VCaP (cell line): ENCODE results near the gene ELK3.

Experiments
- H3K27ac ChIP-seq: fragments of 450-650 bp; 2 replicates; pipeline ENCODE4 v1.5.1; 2017
- TF ChIP-seq, protein P1 (sequence below): fragments of 450-650 bp; conservative IDR thresholded peaks from 2 replicates; pipeline ENCODE4 v1.5.1; 2017; ENCODE audit warnings: mild to moderate bottlenecking, moderate library complexity

ELK3 gene

DNA sequence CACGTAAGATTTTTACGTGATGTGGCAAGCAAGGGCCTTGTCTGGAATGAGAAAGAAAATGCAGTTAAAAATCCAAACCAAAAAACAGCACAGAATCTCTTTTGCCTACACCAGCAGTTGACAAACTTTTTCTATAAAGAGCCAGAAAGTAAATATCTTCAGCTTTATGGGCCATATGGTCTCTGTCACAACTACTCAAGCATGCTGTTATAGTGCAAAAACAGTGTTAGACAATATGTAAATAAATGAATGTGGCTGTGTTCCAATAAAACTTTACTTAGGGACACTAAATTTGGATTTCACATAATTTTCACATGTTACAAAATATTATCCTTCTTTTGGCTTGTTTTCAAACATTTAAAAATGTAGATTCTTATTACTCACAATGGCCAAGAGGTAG lies 6.2 kb upstream of the ELK3 start:
- TF ChIP-seq, protein P1, sequence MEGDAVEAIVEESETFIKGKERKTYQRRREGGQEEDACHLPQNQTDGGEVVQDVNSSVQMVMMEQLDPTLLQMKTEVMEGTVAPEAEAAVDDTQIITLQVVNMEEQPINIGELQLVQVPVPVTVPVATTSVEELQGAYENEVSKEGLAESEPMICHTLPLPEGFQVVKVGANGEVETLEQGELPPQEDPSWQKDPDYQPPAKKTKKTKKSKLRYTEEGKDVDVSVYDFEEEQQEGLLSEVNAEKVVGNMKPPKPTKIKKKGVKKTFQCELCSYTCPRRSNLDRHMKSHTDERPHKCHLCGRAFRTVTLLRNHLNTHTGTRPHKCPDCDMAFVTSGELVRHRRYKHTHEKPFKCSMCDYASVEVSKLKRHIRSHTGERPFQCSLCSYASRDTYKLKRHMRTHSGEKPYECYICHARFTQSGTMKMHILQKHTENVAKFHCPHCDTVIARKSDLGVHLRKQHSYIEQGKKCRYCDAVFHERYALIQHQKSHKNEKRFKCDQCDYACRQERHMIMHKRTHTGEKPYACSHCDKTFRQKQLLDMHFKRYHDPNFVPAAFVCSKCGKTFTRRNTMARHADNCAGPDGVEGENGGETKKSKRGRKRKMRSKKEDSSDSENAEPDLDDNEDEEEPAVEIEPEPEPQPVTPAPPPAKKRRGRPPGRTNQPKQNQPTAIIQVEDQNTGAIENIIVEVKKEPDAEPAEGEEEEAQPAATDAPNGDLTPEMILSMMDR = no peak
- peak overlapping the region; percentile 85 for H3K27ac ChIP-seq

DNA sequence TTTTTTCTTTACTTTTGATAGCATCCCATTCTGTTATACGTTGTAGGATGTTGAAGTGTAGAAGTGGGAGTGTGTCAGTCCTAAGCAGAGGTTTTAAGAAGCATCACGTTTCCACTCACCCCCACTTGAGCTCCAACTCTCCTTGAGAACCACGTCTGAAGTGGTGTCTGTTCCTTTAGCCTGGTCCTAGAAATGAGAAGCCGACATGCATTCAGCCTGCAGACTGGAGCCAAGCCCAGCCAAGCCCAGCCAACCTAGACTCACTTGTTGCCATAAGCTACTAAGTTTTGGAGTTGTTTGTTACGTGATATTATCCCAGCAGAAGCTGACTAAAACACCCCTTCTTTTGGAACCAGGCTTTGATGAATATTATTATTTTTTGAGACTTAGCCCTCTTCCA lies 4.4 kb upstream of the ELK3 start:
- TF ChIP-seq, protein P1 = no peak
- no peak overlapping the region for H3K27ac ChIP-seq

DNA sequence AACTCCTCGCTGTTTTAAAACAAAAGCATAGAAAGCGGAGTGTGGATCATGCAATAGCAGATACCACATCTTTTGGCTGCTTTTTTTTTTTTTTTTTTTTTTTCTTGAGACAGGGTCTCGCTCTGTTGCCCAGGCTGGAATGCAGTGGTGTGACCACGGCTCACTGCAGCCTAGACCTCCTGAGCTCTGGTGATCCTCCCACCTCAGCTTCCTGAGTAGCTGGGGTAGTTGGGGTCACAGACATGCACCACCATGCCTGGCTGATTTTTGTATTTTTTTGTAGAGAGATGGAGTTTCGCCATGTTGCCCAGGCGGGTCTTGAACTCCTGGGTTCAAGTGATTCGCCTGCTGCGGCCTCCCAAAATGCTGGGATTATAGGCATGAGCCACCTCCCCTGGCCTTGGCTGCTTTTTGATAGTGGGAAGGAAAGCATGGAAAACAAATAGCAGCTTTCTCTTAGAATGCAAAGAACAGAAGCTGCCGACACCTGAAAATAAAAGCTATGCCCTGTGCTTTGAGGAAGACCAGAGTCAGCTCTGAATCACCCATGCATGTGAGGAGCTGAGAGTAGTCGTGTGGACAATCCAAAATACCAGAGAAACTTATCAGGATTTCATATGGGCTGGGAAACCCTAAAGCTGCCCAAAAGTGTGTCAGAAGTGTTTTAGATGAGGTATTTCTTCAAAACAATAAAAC lies 3.6 kb upstream of the ELK3 start:
- TF ChIP-seq, protein P1 = no peak
- H3K27ac ChIP-seq = no peak overlapping the region

DNA sequence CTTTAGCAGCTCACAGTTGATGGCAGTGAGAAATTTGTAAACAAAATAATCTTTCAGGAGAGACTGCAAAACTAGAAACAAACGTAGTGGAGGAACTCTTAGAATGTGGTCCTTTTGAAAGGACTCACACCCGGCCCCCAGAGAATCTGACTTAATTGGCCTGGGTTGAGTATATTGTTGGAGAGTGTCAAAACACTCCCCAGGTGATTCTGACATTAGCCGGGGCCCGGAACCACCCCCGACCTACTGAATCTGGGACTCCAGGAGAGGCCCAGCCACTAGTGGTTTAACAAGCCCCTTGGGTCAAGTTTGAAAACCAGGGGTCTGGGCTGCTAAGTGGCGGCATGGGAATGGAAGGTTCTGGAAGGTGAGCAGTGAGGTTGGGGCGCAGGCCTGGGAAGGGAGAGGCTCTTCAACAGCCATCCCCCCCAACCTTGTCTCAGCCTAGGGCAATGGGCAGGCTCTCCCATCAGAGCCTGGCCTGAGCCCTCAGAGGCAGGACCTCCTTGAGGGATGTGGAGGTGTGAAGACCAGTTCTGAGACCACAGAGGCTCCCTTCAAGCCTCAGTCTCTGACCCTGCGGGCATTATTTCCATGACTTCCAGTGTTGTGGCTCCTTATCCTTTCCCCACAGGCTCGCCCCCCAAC lies 1.1 kb upstream of the ELK3 start:
- TF ChIP-seq, protein P1 = no peak
- H3K27ac ChIP-seq = peak overlapping the region; percentile 85

DNA sequence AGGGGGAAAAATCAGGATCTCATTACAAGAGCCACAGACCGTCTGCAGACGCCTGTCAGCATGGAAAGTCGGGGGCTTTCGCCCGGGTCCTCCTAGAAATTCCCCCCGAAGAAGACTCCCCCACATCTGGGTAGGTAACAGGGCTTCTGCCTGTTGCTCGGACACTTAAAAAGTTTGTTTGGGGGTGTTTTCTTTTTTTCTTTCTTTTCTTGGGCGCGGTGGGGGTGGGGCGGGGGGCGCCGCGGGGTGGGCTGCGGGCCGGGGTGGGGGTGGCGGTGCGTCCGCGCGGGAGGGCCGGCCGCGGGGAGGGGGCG lies 358 bp downstream of the ELK3 start:
- TF ChIP-seq, protein P1 = no peak
- peak overlapping the region; percentile 85 for H3K27ac ChIP-seq

DNA sequence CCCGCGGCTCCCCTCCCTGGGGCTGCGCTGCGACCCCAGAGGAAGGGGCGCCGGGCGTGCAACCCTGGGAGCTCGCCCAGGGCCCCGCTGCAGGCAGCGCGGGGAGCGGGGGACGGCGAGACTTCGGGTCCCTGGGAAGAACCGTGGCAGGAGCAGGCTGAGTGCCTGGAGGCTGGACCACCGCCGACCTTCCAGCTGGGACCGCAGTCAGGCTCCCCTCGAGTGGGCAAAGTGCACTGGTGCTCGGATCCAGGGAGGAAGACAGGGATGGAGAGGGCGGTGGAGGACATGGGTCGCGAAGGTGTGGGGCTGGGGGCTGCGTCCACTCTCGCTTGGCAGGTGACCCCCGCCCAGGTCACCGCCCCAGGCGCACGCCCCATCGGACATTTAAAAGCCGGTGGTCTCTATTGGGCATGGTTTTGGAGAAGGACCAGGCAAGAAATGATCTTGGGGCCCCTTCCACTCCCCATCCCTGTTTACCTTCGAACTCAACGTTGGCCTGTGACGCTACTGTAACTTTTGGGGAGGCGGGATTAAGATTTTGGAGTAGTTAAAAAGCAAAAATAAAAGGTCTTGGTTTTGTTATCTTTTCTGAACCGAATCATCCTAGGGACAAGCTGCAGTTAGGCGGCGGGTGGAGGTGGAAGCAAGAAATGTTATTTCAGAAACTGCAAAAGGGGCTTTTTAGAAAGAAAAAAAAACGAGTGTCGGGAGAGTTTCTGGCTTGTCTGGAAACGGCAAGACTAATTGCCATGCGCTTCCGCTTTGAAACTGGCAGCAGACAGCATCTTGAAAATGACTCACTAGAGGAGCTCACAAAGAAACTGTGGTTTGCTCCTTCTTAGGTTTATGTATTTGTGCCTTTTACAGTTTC lies 1.0 kb downstream of the ELK3 start:
- H3K27ac ChIP-seq = peak overlapping the region; percentile 85

More for the DNA sequence above, 1.0 kb downstream of the ELK3 start:
- TF ChIP-seq, protein P1 = no peak
